GM23338 (cell line): Measurements from ENCODE around the gene DNMT1. TPM values are rescaled to one million over a fixed set of nuclear protein-coding genes. Genes with fewer than 3 reads are reported as not detected.
"Not testable (repeated sequence)": the region's sequence is repeated elsewhere in the genome, so short reads cannot be mapped to it uniquely, and the experiment has no call there.

Experiments
- ATAC-seq: fragments of 200-7000 bp; cut with Tn5 transposase; 3 replicates; pipeline ENCODE4 v1.9.1; 2020
- DNase-seq: peaks from one replicate; pipeline ENCODE4 v3.0.0-alpha.2; 2015; ENCODE audit warnings: low spot score
- H2AFZ ChIP-seq: fragments of 200-600 bp; sonication (generic); 2 replicates; pipeline ENCODE4 v1.8.0; 2016; ENCODE audit warnings: antibody characterized with exemption, mild to moderate bottlenecking, moderate library complexity
- H3F3A ChIP-seq: fragments of 200-600 bp; sonication (generic); replicated peaks from 2 replicates; pipeline ENCODE4 v1.8.0; 2017; ENCODE audit warnings: antibody characterized with exemption, mixed run types, low read depth
- H3K27ac ChIP-seq: fragments of 200-600 bp; sonication (generic); 2 replicates; pipeline ENCODE4 v1.6.1; 2016; ENCODE audit warnings: low read depth
- H3K27me3 ChIP-seq: fragments of 200-600 bp; sonication (generic); 2 replicates; pipeline ENCODE4 v1.8.0; 2016; ENCODE audit warnings: mild to moderate bottlenecking, mixed run types, moderate library complexity; ENCODE audit not compliant: insufficient read depth
- H3K36me3 ChIP-seq: fragments of 200-600 bp; sonication (generic); 2 replicates; pipeline ENCODE4 v1.8.0; 2016; ENCODE audit warnings: mild to moderate bottlenecking; ENCODE audit not compliant: insufficient read depth
- H3K4me1 ChIP-seq: fragments of 200-600 bp; sonication (generic); 2 replicates; pipeline ENCODE4 v1.8.0; 2016; ENCODE audit warnings: mild to moderate bottlenecking, moderate library complexity; ENCODE audit not compliant: insufficient read depth
- H3K4me2 ChIP-seq: fragments of 200-600 bp; sonication (generic); 2 replicates; pipeline ENCODE4 v1.7.1; 2017; ENCODE audit warnings: mixed run types
- H3K4me3 ChIP-seq: fragments of 200-600 bp; sonication (generic); 2 replicates; pipeline ENCODE4 v1.6.1; 2016; ENCODE audit warnings: mixed run types
- H3K79me2 ChIP-seq: fragments of 200-600 bp; sonication (generic); replicated peaks from 2 replicates; pipeline ENCODE4 v1.8.0; 2017; ENCODE audit warnings: mild to moderate bottlenecking; ENCODE audit not compliant: insufficient read depth
- H3K9me2 ChIP-seq: fragments of 200-600 bp; sonication (generic); 2 replicates; pipeline ENCODE4 v1.8.0; 2017; ENCODE audit not compliant: insufficient read depth
- H4K20me1 ChIP-seq: fragments of 200-600 bp; sonication (generic); replicated peaks from 2 replicates; pipeline ENCODE4 v1.8.0; 2017; ENCODE audit warnings: mild to moderate bottlenecking; ENCODE audit not compliant: insufficient read depth
- H3K27ac Mint-ChIP-seq: 2 replicates; pipeline ENCODE4 v1.8.0; 2020; ENCODE audit warnings: inconsistent platforms, mild to moderate bottlenecking, moderate library complexity, mixed read lengths
- H3K27me3 Mint-ChIP-seq: 3 replicates; pipeline ENCODE4 v1.8.0; 2022; ENCODE audit warnings: low read depth, mild to moderate bottlenecking, moderate library complexity, mixed read lengths, inconsistent platforms; ENCODE audit not compliant: insufficient read depth, poor library complexity
- H3K36me3 Mint-ChIP-seq: 3 replicates; pipeline ENCODE4 v1.8.0; 2021; ENCODE audit warnings: low read depth, mild to moderate bottlenecking, inconsistent platforms, moderate library complexity, mixed read lengths
- H3K4me1 Mint-ChIP-seq: 3 replicates; pipeline ENCODE4 v1.8.0; 2020; ENCODE audit warnings: mild to moderate bottlenecking, inconsistent platforms, mixed read lengths
- H3K4me3 Mint-ChIP-seq: 3 replicates; pipeline ENCODE4 v1.8.0; 2021; ENCODE audit warnings: moderate library complexity, mild to moderate bottlenecking, inconsistent platforms, mixed read lengths
- H3K9me3 Mint-ChIP-seq: 3 replicates; pipeline ENCODE4 v1.8.0; 2020; ENCODE audit warnings: moderate library complexity, mild to moderate bottlenecking, inconsistent platforms, mixed read lengths
- CREB1 ChIP-seq: fragments of 250-450 bp; sonication (Bioruptor Pico); IDR thresholded peaks from 2 replicates; pipeline ENCODE4 v1.5.0; 2020; ENCODE audit warnings: low read depth, mild to moderate bottlenecking, moderate library complexity
- CTCF ChIP-seq, 2 experiments: fragments of 200-600 bp in 1 of 2; sonication (generic) in 1 of 2; conservative IDR thresholded peaks; 2 replicates each; pipeline versions ENCODE4 v1.5.1 to v1.6.1; 2016 to 2017; ENCODE audit warnings: antibody characterized with exemption in 2 of 2, low read depth in 2 of 2, mild to moderate bottlenecking in 2 of 2, moderate library complexity in 1 of 2
- EZH2 ChIP-seq: fragments of 200-600 bp; sonication (generic); IDR thresholded peaks from one replicate; pipeline ENCODE4 v1.8.0; 2017; ENCODE audit warnings: antibody characterized with exemption, mild to moderate bottlenecking, low read depth; ENCODE audit not compliant: unreplicated experiment
- EZH2phosphoT487 ChIP-seq: fragments of 200-600 bp; sonication (generic); IDR thresholded peaks from one replicate; pipeline ENCODE4 v1.8.1; 2018; ENCODE audit warnings: antibody characterized with exemption; ENCODE audit not compliant: unreplicated experiment
- NANOG ChIP-seq: IDR thresholded peaks from 2 replicates; pipeline ENCODE4 v1.6.1; 2016; ENCODE audit warnings: antibody characterized with exemption, borderline replicate concordance
- POLR2AphosphoS5 ChIP-seq: IDR thresholded peaks from 2 replicates; pipeline ENCODE4 v1.6.1; 2016; ENCODE audit warnings: antibody characterized with exemption, low read depth
- REST ChIP-seq: IDR thresholded peaks from one replicate; pipeline ENCODE4 v1.6.1; 2018; ENCODE audit warnings: antibody characterized with exemption; ENCODE audit not compliant: unreplicated experiment
- ZNF114 ChIP-seq: fragments of 250-450 bp; sonication (Bioruptor Pico); IDR thresholded peaks from 2 replicates; pipeline ENCODE4 v1.5.0; 2020; ENCODE audit warnings: mild to moderate bottlenecking, moderate library complexity
- ZNF331 ChIP-seq: fragments of 250-450 bp; sonication (Bioruptor Pico); IDR thresholded peaks from 2 replicates; pipeline ENCODE4 v1.5.0; 2020; ENCODE audit warnings: low read depth, mild to moderate bottlenecking, moderate library complexity
- polyA plus RNA-seq: library from polyadenylated mRNA; unstranded; fragments of >200 nt; fragmentation: Nextera tagmentation; extraction: Ambion mirVana; gene quantifications from 2 replicates; pipeline ENCODE4 v1.2.1, GENCODE V29; 2016
- total RNA-seq: library from RNA; depleted of rRNA; stranded (reverse); fragments of >200 nt; shearing (Covaris generic); gene quantifications from 2 replicates; pipeline ENCODE4 v1.2.3, GENCODE V29; 2014

The DNMT1 gene
- total and polyA plus RNA-seq, 2 experiments from 2014 or later, result 238 to 589 TPM

DNA sequence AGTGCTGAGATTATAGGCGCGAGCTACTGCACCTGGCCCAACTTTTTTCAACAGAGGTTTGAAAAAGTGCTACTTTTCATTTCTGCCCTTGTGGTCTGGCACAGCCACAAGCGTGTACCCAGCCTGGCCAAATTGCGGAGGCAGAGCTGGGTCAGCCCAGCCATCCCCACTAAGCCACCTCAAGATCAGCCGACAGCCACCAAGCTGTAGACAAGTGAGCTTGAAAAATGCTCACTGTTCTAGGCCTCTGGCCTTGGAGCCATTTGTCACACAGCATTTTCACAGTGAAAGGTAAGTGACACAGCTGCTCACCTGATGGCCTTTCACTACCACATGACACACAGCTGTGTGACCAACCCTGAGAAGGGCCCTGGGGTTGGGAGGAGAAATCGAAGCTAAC lies 27.3 kb downstream of the DNMT1 start:
- Histone ChIP-seq H3K27me3 (no peaks in the 10 kb centered on the region), H3F3A (no peaks in the 10 kb centered on the region), H3K36me3 (peaks cover 67% of the 10 kb centered on the region), H3K79me2 (no peaks in the 10 kb centered on the region), H3K27ac (no peak overlapping the region), H3K4me3 (no peak overlapping the region), H3K9me2 (no peaks in the 10 kb centered on the region), H2AFZ (no peak overlapping the region), H3K4me1 (no peaks in the 10 kb centered on the region), H4K20me1 (0 out of 2 replicates have a peak, but pooled peaks cover 6% of the 10 kb centered on the region), H3K4me2 (no peak overlapping the region)
- TF ChIP-seq CREB1 (CRISPR knock-in tag) (no peak), ZNF331 (CRISPR knock-in tag) (no peak), POLR2AphosphoS5 (no peak), CTCF (conservative IDR thresholded peaks at IDR 0.05; ENCODE audit: low read depth in 2 of 2) (no peak), EZH2phosphoT487 (no peak), EZH2 (no peak)
- Mint-ChIP-seq H3K9me3 (no peaks in the 10 kb centered on the region), H3K27me3 (peaks cover 2% of the 10 kb centered on the region), H3K27ac (no peak overlapping the region), H3K36me3 (peaks cover 78% of the 10 kb centered on the region), H3K4me1 (no peaks in the 10 kb centered on the region), H3K4me3 (no peak overlapping the region)
- DNase-seq (no peak), ATAC-seq (no peak)

- ATAC-seq, DNase-seq, H3K4me1 Mint-ChIP-seq, H3K4me3 ChIP-seq, H3K27ac ChIP-seq, H3K4me1 ChIP-seq, H3K27me3 Mint-ChIP-seq, H3K79me2 ChIP-seq, H3K4me3 Mint-ChIP-seq, H3K27me3 ChIP-seq, H2AFZ ChIP-seq, H3K27ac Mint-ChIP-seq, H3K9me3 Mint-ChIP-seq, H3F3A ChIP-seq, H4K20me1 ChIP-seq, H3K9me2 ChIP-seq, H3K4me2 ChIP-seq: not testable (repeated sequence)
- H3K36me3 ChIP-seq, result peaks cover 67% of the 10 kb centered on the region
- peaks cover 81% of the 10 kb centered on the region for H3K36me3 Mint-ChIP-seq
These were observed 28.3 kb downstream of the DNMT1 start for GRCh38 chr19:10166501-10166900.

GRCh38 chr19:10166046-10166445 lies 28.7 kb downstream of the DNMT1 start:
- H2AFZ ChIP-seq, result no peak overlapping the region
- no peak overlapping the region for H3K4me2 ChIP-seq
- H3F3A ChIP-seq, result no peaks in the 10 kb centered on the region
- no peak overlapping the region for H3K4me3 Mint-ChIP-seq
- peaks cover 80% of the 10 kb centered on the region for H3K36me3 Mint-ChIP-seq
- H3K4me1 ChIP-seq, result no peaks in the 10 kb centered on the region
- H3K27ac ChIP-seq, result no peak overlapping the region
- no peaks in the 10 kb centered on the region for H3K27me3 ChIP-seq
- ATAC-seq (no peak), DNase-seq (no peak)
- H4K20me1 ChIP-seq, result 0 out of 2 replicates have a peak, but pooled peaks cover 6% of the 10 kb centered on the region
- no peaks in the 10 kb centered on the region for H3K9me2 ChIP-seq
- H3K79me2 ChIP-seq, result no peaks in the 10 kb centered on the region
- H3K27me3 Mint-ChIP-seq, result peaks cover 5% of the 10 kb centered on the region
- H3K9me3 Mint-ChIP-seq, result no peaks in the 10 kb centered on the region
- H3K36me3 ChIP-seq, result peaks cover 64% of the 10 kb centered on the region
- H3K4me1 Mint-ChIP-seq, result no peaks in the 10 kb centered on the region
- no peak overlapping the region for H3K4me3 ChIP-seq
- H3K27ac Mint-ChIP-seq, result no peak overlapping the region
- TF ChIP-seq CREB1 (CRISPR knock-in tag), result no peak
- no peak for TF ChIP-seq REST
- no peak for TF ChIP-seq NANOG
- TF ChIP-seq POLR2AphosphoS5, result no peak
- no peak for TF ChIP-seq EZH2
- no peak for TF ChIP-seq ZNF114 (CRISPR knock-in tag)
